NB4 (cell line): Measurements from ENCODE around the gene FKBP11.

ENCODE experiments used
- CTCF ChIP-seq: IDR thresholded peaks from one replicate; pipeline ENCODE4 v1.5.1; 2012; ENCODE audit warnings: low read depth, low read length
- MYC ChIP-seq: IDR thresholded peaks from 2 replicates; pipeline ENCODE4 v1.6.1; 2011; ENCODE audit warnings: low read depth, low read length

- TF ChIP-seq CTCF (no peak), MYC (no peak)
Observed at GRCh38 chr12:48961801-48962200, 36.5 kb upstream of the FKBP11 start.
